GM12892 (cell line): Measurements from ENCODE around the gene CUBN.

Experiments used
- POLR2A ChIP-seq: IDR thresholded peaks from 2 replicates; pipeline ENCODE4 v1.6.1; 2011; ENCODE audit warnings: low read depth, low read length, control low read depth
- POLR2AphosphoS5 ChIP-seq: IDR thresholded peaks from 2 replicates; pipeline ENCODE4 v1.6.1; 2011; ENCODE audit warnings: low read depth, low read length, control low read depth

DNA sequence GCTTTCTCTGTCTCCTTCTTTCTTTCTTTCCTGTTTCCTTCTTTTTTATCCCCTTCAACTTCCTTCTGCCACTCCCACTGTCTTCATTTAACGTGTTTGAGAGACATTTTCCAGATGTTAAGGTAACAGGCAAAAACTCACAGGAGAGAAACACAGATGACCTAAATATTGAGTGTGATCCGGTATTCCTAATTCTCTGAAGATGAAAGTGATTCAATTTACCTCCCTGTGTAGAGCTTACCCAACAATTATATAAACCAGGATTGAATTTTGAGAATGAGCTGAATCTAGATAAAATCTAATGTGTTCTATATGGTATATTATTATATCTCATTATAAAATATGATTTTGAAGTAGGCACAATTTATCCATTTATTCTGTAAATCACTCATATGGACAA is 265.8 kb downstream of the CUBN start:
- TF ChIP-seq POLR2A (no peak), POLR2AphosphoS5 (no peak)
